HCT116 (cell line): ENCODE measurements around the gene NFATC2IP. TPM values are rescaled to one million over a fixed set of nuclear protein-coding genes. Genes with fewer than 3 reads are reported as not detected.

Source experiments
- ATAC-seq: fragments of 200-7000 bp; cut with Tn5 transposase; 2 replicates; pipeline ENCODE4 v1.9.1; 2020; ENCODE audit warnings: mild to moderate bottlenecking, moderate library complexity
- BruUV-seq: library from RNA; stranded (reverse); fragments of 400-500 nt; replicated peaks from 2 replicates; lab custom pipeline; 2021; lab: Mats Ljungman, UMichigan
- CTCF ChIA-PET: fragments of 300-600 bp; sonication (Branson Sonifier 250); formaldehyde crosslinking; loops from one replicate; lab custom pipeline; 2021; ENCODE audit warnings: antibody characterized with exemption; lab: Charles Lee
- POLR2A ChIA-PET: fragments of 300-600, 350-600 bp; sonication (Branson Sonifier 250); formaldehyde crosslinking; loops from one replicate; lab custom pipeline; 2021; ENCODE audit warnings: antibody characterized with exemption; lab: Charles Lee
- RAD21 ChIA-PET, 2 experiments: fragments of 300-600 bp; sonication (Branson Sonifier 250); formaldehyde crosslinking; loops; one replicate each; lab custom pipeline; 2023; ENCODE audit warnings: low total read pairs in 2 of 2; ENCODE audit not compliant: uncharacterized antibody in 2 of 2, unreplicated experiment in 2 of 2, low non-redundant PET in 1 of 2; lab: Charles Lee
- DNase-seq: peaks from one replicate; pipeline ENCODE4 v3.0.0-alpha.2; 2010; ENCODE audit warnings: low read depth, low spot score
- H2AFZ ChIP-seq: fragments of 200-600 bp; shearing (Covaris generic), sonication (generic); 2 replicates; pipeline ENCODE4 v1.6.1; 2017; ENCODE audit warnings: low read depth, mixed run types, mixed read lengths, antibody characterized with exemption, low read length; ENCODE audit not compliant: poor library complexity, severe bottlenecking
- H3K27ac ChIP-seq: 2 replicates; pipeline ENCODE4 v1.5.1; 2012; ENCODE audit warnings: low read depth, low read length
- H3K27me3 ChIP-seq: fragments of 200-600 bp; sonication (generic); 2 replicates; pipeline ENCODE4 v1.6.1; 2016; ENCODE audit warnings: mixed run types, low read length, mixed read lengths; ENCODE audit not compliant: insufficient read depth
- H3K36me3 ChIP-seq, 2 experiments: fragments of 200-500 bp in 1 of 2; fragments of 200-600 bp in 1 of 2; sonication (Bioruptor generic) in 1 of 2; sonication (generic) in 1 of 2; 2 replicates each; pipeline versions ENCODE4 v1.5.1 to v1.6.1; 2014 to 2016; ENCODE audit warnings: low read length in 2 of 2, inconsistent platforms in 1 of 2, mixed read lengths in 1 of 2, mixed run types in 1 of 2; ENCODE audit not compliant: insufficient read depth in 2 of 2, control insufficient read depth in 1 of 2
- H3K4me1 ChIP-seq, 2 experiments: fragments of 200-600 bp in 1 of 2; sonication (generic) in 1 of 2; 2 replicates each; pipeline versions ENCODE4 v1.5.1 to v1.6.1; 2012 to 2017; ENCODE audit warnings: low read length in 2 of 2, inconsistent platforms in 1 of 2, mild to moderate bottlenecking in 1 of 2, mixed read lengths in 1 of 2, mixed run types in 1 of 2, moderate library complexity in 1 of 2; ENCODE audit not compliant: insufficient read depth in 2 of 2, control insufficient read depth in 1 of 2
- H3K4me2 ChIP-seq: fragments of 200-600 bp; sonication (generic); 2 replicates; pipeline ENCODE4 v1.6.1; 2017; ENCODE audit warnings: mixed run types, low read length, mixed read lengths
- H3K4me3 ChIP-seq, 2 experiments: fragments of 200-600 bp in 1 of 2; sonication (generic) in 1 of 2; replicated peaks in 1 of 2; 2 replicates each; pipeline ENCODE4 v1.5.1; 2011 to 2016; ENCODE audit warnings: low read length in 2 of 2, control low read depth in 1 of 2, low read depth in 1 of 2, mild to moderate bottlenecking in 1 of 2, mixed read lengths in 1 of 2, mixed run types in 1 of 2
- H3K79me2 ChIP-seq: fragments of 200-600 bp; sonication (generic); 2 replicates; pipeline ENCODE4 v1.6.1; 2017; ENCODE audit warnings: mild to moderate bottlenecking, mixed run types, low read length, moderate library complexity, mixed read lengths; ENCODE audit not compliant: insufficient read depth
- H3K9ac ChIP-seq: fragments of 200-600 bp; sonication (generic); 2 replicates; pipeline ENCODE4 v1.6.1; 2016; ENCODE audit warnings: low read length, mixed read lengths
- H3K9me2 ChIP-seq: fragments of 200-600 bp; sonication (generic), shearing (Covaris generic); 2 replicates; pipeline ENCODE4 v1.6.1; 2017; ENCODE audit warnings: mixed run types, mild to moderate bottlenecking, moderate library complexity; ENCODE audit not compliant: insufficient read depth
- H3K9me3 ChIP-seq, 2 experiments: fragments of 200-500 bp in 1 of 2; fragments of 200-600 bp in 1 of 2; sonication (Bioruptor generic) in 1 of 2; sonication (generic) in 1 of 2; 2 replicates each; pipeline ENCODE4 v1.6.1; 2014 to 2017; ENCODE audit warnings: low read length in 2 of 2, mixed read lengths in 2 of 2, inconsistent platforms in 1 of 2, low read depth in 1 of 2, mild to moderate bottlenecking in 1 of 2, mixed run types in 1 of 2, moderate library complexity in 1 of 2; ENCODE audit not compliant: control insufficient read depth in 1 of 2, insufficient read depth in 1 of 2
- H4K20me1 ChIP-seq: fragments of 200-600 bp; sonication (generic), shearing (Covaris generic); 2 replicates; pipeline ENCODE4 v1.6.1; 2017; ENCODE audit warnings: mixed run types, mild to moderate bottlenecking, moderate library complexity; ENCODE audit not compliant: insufficient read depth
- ELF1 ChIP-seq: IDR thresholded peaks from 2 replicates; pipeline ENCODE4 v1.6.1; 2012; ENCODE audit warnings: low read depth, borderline replicate concordance
- EZH2 ChIP-seq: fragments of 200-600 bp; sonication (generic); IDR thresholded peaks from 2 replicates; pipeline ENCODE4 v1.6.1; 2017; ENCODE audit warnings: antibody characterized with exemption, mixed run types
- EZH2phosphoT487 ChIP-seq: fragments of 200-600 bp; IDR thresholded peaks from 2 replicates; pipeline ENCODE4 v1.6.1; 2018; ENCODE audit warnings: antibody characterized with exemption, borderline replicate concordance
- POLR2A ChIP-seq: IDR thresholded peaks from 2 replicates; pipeline ENCODE4 v1.7.0; 2011; ENCODE audit warnings: borderline replicate concordance; ENCODE audit not compliant: insufficient read depth, insufficient read length; ENCODE audit errors: extremely low read depth
- SIN3A ChIP-seq: IDR thresholded peaks from 2 replicates; pipeline ENCODE4 v1.6.1; 2012; ENCODE audit warnings: low read depth
- SP1 ChIP-seq: IDR thresholded peaks from 2 replicates; pipeline ENCODE4 v1.6.1; 2012; ENCODE audit warnings: low read depth
- SRF ChIP-seq: IDR thresholded peaks from 2 replicates; pipeline ENCODE4 v1.6.1; 2012; ENCODE audit warnings: low read depth
- intact Hi-C: fragments of 100-400 bp; cut with micrococcal nuclease; formaldehyde crosslinking; loops from 2 replicates; pipeline ENCODE4 v1.10.0; 2022
- total RNA-seq: library from RNA; stranded (reverse); gene quantifications from one replicate; pipeline ENCODE4 v1.2.1, GENCODE V29; 2021; ENCODE audit not compliant: unreplicated experiment
- TF ChIP-seq, protein P1 (sequence below): IDR thresholded peaks from 2 replicates; pipeline ENCODE4 v1.6.1; 2012; ENCODE audit warnings: low read depth

NFATC2IP gene
- total RNA-seq, 1 experiment from 2014 or later, result 41.4 TPM

DNA sequence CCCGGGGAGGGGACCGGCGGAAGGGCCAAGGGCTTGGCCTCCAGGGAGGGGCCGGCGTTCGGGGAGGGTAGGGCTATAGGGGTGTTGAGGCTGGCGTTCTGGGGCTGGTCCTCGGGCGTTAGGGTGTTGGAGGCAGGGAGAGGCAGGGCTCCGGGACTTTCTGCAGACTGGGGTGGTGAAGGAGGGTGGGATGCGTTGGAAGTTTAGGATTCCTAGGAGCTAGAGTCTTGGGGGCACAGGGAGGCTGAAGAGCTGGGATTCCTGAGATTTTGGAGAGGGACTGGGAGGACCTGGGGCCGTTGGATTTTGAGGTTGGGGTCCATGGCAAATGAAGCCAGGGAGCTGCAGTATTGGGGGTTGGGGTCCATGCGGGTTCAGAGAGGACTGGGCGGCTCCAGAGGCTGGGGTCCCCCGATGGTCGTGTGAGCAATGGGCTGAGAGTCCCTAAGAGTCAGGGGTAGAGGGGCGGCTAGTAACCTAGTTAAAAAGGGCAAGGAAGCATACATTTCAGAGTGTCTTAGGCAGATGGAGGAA lies 740 bp downstream of the NFATC2IP start:
- Histone ChIP-seq H3K9ac (peak overlapping the region; percentile 97), H3K9me3 (no peaks in the 10 kb centered on the region), H3K4me1 (peaks cover 3 to 28% of the 10 kb centered on the region in 2 experiments; a peak in 3 of 4 replicates), H3K36me3 (peaks cover 23 to 29% of the 10 kb centered on the region in 2 experiments; a peak in 3 of 4 replicates), H3K4me3 (peak overlapping the region; percentile 85 to 94), H2AFZ (no peak overlapping the region), H4K20me1 (no peaks in the 10 kb centered on the region), H3K9me2 (no peaks in the 10 kb centered on the region), H3K27ac (peak overlapping the region; percentile 72), H3K4me2 (peak overlapping the region; percentile 78), H3K79me2 (peaks cover 34% of the 10 kb centered on the region), H3K27me3 (no peaks in the 10 kb centered on the region)
- ChIA-PET CTCF (no interaction called here), RAD21 (no interaction called here), POLR2A (no interaction called here)
- no TSS peak for BruUV-seq
- intact Hi-C loops, result no loop called here
- TF ChIP-seq SIN3A (no peak), ELF1 (no peak), SP1 (no peak), SRF (no peak), EZH2 (no peak), EZH2phosphoT487 (no peak), POLR2A (no peak)
- TF ChIP-seq, protein P1, sequence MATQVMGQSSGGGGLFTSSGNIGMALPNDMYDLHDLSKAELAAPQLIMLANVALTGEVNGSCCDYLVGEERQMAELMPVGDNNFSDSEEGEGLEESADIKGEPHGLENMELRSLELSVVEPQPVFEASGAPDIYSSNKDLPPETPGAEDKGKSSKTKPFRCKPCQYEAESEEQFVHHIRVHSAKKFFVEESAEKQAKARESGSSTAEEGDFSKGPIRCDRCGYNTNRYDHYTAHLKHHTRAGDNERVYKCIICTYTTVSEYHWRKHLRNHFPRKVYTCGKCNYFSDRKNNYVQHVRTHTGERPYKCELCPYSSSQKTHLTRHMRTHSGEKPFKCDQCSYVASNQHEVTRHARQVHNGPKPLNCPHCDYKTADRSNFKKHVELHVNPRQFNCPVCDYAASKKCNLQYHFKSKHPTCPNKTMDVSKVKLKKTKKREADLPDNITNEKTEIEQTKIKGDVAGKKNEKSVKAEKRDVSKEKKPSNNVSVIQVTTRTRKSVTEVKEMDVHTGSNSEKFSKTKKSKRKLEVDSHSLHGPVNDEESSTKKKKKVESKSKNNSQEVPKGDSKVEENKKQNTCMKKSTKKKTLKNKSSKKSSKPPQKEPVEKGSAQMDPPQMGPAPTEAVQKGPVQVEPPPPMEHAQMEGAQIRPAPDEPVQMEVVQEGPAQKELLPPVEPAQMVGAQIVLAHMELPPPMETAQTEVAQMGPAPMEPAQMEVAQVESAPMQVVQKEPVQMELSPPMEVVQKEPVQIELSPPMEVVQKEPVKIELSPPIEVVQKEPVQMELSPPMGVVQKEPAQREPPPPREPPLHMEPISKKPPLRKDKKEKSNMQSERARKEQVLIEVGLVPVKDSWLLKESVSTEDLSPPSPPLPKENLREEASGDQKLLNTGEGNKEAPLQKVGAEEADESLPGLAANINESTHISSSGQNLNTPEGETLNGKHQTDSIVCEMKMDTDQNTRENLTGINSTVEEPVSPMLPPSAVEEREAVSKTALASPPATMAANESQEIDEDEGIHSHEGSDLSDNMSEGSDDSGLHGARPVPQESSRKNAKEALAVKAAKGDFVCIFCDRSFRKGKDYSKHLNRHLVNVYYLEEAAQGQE, result no peak
- DNase-seq, result no peak
- ATAC-seq, result peak; percentile 25; the same call in 1 of the 2 replicates
